NCI-H446 (cell line): Measurements from ENCODE around the gene OBSL1.
A peak's percentile ranks its signal among the peaks of the same experiment; 100 is the strongest.

ENCODE experiments used
- DNase-seq, 2 experiments: peaks; one replicate each; lab custom pipeline; 2025; lab: John Stamatoyannopoulos, UW

The OBSL1 gene

DNA sequence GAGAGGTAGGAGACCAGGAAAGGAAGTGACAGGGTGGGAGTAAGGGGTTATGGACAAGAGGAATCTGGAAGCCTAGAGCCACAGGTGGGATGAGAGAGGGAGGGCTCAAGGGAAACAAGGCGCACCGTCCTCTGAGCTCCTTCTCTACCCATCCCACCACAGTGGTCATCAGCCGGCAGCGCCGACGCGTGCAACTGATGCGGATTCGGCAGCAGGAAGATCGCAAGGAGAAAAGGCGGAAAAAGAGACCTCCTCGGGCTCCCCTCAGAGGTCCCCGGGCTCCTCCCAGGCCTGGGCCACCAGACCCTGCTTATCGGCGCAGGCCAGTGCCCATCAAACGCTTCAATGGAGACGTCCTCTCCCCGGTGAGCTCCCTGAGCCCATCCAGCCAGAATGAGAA is 22.3 kb downstream of the OBSL1 start:
- no peak for DNase-seq

DNA sequence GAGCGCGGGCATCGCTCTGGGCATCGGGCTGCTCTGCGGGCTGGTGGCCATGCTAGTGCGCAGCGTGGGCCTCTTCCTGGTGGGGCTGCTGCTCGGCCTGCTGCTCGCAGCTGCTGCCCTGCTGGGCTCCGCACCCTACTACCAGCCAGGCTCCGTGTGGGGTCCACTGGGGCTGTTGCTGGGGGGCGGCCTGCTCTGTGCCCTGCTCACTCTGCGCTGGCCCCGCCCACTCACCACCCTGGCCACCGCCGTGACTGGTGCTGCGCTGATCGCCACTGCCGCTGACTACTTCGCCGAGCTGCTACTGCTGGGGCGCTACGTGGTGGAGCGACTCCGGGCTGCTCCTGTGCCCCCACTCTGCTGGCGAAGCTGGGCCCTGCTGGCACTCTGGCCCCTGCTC is 23.7 kb downstream of the OBSL1 start:
- no peak for DNase-seq

- no peak for DNase-seq
Observed at GRCh38 chr2:219545943-219546352, 25.4 kb downstream of the OBSL1 start.

DNA sequence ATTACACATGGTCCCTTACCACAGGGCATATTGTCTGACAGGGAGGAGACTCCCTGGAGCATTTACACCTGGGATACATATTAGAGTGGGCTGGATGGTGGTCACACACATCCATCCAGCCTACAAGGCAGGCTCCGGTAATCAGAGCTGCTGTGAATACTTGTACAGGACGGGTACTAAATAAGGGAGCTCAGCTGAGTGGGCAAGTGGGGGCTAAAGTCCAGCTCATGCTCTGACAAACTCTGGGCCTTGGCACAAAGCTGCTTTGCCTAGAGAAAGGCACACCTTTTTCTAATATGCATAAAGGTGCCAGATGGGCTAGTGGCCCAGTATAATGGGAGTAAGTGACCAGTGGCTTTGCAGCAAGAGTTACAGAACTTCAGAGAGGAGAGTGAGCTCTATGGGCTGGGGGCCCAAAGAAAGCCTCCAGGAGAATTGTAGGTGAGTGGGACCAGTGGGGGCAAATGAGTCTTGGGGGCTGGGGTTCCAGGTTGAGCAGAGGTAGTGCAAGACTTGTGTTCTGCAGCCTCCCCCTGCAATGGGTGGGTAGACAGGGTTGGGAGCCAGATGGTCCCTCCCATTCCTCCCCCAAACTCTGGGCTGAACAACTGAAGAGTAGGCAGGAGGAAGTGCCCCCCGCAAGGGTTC is 25.9 kb downstream of the OBSL1 start:
- no peak for DNase-seq

GRCh38 chr2:219544567-219544966 is 26.8 kb downstream of the OBSL1 start:
- no peak for DNase-seq

DNA sequence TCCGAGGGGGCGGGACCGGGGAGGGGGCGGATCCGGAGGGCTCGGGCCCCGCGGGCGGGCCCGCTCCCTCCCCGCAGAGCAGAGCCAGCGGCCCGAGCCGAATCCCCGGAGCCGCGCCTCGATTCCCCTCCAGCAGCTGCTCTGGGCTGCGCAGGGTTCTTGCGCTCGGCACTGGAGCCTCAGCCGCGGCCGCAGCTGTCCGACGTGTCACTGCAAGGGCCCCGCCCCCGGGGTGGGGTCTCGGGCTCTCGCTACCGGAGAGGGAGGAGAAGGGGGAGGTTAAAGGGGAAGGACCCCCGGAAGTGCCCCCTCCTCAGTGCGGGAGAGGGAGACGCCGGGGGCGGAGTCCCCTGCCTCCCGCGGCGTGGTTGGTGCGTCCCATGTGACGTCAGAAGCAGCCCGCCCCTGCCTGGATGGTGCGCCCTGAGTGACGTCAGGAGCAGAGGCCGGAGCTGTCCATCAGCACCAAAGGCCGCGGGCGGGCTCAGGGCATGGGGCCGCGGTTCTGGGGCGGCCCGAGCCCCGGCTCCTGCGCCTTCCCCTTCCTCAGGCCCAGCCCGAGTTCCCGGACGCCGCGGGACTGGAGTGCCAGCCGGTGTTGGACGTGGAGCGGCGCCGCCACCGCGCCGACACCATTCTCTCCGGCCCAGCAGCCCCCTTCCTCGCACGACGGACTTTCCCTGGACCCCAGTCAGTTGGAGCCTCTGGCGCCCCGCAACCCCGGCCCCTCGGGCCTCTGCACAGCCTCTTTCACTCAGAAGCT is 27.6 kb downstream of the OBSL1 start, which contains the start of the genes CHPF and TMEM198:
CHPF (minus strand) TSS at position 214 of the 763 bp plus-strand sequence. CDS start 271 bp downstream, outside the sequence.
TMEM198 (plus strand) TSS at position 433 of the 763 bp plus-strand sequence. CDS start 700 bp downstream, outside the sequence.
- peak; percentile 95 to 99 for DNase-seq

- no peak for DNase-seq
Observed at GRCh38 chr2:219542931-219543595, 28.3 kb downstream of the OBSL1 start.

GRCh38 chr2:219541611-219542180 is 29.6 kb downstream of the OBSL1 start:
- peak in 1 of 2 experiments; percentile 14 for DNase-seq

DNA sequence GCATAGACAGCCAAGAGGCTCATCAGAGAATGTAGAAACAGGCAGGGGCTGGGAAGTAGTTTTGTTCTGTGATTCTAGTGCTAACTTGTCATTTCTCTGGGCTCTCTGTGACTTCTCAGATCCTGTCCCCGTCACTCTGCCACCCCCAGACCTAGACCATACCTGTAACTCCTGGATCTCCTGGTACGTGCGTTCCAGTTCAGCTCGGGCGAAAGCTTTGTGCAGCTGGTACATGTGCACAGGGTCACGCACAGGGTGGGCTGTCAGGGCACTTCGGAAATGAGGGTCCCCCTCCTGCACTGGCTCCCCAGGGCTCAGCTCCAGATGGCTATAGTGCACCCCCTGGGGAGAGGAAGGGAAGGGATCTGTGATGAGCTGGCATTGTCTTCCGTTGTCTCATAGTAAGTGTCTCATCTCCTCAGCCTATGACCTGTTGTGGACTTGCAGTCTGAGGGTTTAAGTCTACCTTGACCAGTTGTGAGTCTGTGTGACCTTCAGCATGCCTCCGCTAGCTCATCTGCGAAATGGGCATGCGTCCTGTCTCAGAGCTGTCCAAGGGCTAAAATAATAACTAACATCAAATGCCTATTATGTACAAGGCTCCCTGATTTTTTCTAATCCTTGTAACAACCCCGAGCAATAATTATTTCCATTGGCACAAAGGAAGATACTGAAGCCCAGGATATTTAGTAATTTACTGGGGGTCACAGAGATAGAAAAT is 30.4 kb downstream of the OBSL1 start:
- no peak for DNase-seq

DNA sequence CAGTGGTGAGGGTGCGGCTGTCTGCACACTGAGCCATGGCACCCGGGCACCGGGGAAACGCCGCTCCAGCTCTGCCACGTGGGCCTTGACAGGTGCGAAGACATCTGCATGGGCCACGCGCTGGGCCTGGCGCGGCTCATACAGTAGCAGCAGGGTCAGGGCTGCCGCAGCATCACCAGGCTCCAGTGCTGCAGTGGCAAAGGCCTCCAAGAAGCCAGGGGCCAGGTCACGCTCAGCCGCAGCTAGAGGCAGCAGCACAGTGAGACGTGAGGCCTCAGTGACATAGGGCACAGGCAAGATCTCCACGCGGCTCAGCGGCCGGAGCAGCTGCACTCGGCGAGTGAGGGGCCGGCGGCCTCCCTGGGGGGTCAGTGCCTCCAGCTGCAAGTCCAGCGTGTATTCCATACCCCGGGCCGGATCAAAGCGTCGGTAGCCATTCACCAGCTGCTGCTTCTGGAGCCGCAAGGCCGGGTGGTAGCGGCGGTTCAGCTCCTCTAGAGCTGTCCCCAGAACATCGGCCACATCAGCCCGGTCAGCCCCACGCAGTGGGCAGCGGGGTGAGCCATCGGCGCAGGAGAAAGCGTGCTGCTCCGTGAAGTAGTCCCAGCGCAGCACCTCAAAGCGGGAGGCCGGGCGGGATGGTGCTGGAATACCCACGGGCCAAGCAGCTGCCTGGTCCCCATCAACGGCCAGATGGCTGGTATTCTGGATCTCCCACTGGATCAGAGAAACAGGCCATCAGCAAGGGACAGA is 31.2 kb downstream of the OBSL1 start:
- no peak for DNase-seq

DNA sequence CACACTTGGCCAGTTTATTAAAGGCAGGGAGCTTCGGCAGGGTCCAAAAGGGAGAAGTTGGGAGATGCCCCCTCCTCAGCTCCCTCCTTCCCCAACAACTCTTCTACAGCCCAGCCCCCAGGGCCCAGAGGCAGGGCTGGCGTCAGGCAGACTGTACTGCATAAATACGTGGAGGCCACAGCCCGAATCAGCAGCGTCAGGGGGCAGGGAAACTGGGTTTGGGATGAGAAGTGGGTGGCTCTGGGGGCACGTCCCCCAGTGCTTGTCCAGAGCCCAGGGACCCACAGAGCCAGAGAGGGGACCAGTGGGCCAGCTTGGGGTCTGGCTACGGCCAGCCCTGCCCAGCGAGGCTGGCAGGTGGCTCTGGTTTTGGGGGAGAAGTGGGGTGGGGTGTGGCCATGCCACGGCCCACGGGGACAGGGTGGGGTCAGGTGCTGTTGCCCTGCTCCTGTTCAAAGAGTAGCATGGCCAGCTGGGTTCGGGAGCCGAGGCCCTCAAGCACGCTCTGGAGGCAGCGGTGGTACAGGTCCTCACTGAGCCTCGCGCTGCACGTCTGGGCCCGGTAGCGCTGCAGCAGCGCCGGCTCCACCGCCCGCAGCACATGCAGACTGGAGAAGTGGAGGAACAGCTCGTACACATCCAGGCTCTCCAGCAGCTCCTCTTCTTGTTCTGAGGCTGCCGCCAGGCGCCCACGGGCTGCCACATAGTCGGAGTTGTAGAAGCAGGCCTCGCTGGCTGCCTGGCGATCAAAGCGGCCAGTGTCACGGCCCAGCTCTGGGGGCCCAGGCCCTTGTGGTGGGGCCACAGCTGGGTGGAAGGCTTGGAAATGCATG is 32.2 kb downstream of the OBSL1 start:
- DNase-seq: no peak

- peak; percentile 51 to 74 for DNase-seq
Observed at GRCh38 chr2:219538504-219538951, 32.8 kb downstream of the OBSL1 start.

- DNase-seq: no peak
Observed at GRCh38 chr2:219537657-219538488, 33.5 kb downstream of the OBSL1 start.

DNA sequence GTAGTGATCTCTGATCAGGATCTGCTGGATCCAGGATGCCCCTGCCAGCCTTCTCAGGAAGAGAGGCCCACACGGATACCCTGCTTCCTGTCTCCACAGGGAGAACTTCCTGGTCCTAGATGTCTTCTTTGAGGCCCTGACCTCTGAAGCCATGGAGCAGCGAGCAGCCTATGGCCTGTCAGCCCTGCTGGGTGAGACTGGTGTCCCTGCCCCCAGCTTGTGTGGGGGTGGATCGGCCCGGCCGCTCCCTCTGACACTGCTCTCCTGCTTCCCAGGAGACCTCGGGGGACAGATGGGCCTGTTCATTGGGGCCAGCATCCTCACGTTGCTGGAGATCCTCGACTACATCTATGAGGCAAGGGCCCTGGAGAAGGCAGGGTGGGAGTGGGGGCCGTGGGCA is 34.4 kb downstream of the OBSL1 start:
- DNase-seq: no peak

DNA sequence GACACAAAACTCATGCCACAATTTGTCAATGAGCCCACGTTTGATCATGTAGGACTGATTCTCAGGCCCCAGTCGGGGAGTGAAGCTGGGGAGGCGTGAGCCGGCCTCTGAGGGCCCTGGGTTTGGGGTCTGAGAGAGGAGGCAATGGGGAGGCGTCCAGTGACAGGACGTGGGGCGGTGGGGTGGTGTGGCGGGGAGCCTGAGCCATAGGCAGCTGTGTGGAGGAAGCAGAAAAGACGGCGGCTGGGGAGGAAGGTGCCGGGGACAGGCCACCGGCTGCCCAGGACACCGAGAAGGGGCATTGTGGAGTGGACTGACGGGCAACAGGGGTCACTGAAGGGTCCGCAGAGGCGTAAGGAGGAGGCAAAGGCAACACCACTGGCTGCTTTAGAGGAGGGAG is 34.9 kb downstream of the OBSL1 start:
- DNase-seq: no peak

- DNase-seq: no peak
Observed at GRCh38 chr2:219533930-219534661, 37.2 kb downstream of the OBSL1 start.

- DNase-seq: no peak
Observed at GRCh38 chr2:219532378-219532649, 39.0 kb downstream of the OBSL1 start.

DNA sequence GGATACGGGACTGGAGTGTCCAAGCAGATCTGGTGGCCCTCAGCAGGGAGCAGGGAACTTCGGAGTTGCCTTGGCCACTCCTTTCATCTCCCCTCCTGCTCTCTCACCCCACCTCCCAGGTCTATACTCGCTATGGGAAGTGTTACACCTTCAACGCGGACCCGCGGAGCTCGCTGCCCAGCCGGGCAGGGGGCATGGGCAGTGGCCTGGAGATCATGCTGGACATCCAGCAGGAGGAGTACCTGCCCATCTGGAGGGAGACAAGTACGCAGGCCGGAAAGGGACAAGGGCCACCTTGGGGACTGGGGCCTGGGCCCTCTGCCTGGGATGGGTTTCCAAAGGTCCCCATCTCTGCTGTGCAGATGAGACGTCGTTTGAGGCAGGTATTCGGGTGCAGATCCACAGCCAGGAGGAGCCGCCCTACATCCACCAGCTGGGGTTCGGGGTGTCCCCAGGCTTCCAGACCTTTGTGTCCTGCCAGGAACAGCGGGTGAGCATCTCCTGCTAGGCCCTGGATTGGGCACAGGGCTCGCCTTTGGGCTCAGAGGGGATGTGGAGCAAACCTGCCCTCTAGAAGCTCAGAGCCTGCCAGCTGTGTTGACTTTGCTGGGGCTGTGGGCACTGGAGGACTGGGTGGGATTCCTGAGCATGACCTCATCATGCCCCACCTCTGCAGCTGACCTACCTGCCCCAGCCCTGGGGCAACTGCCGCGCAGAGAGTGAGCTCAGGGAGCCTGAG is 39.5 kb downstream of the OBSL1 start:
- DNase-seq: no peak
